Astrocyte (in vitro differentiated cells and primary cell): Measurements from ENCODE around the gene TUBE1.

Source experiments
- EZH2 ChIP-seq: IDR thresholded peaks from 2 replicates; pipeline ENCODE4 v1.6.1; 2012; ENCODE audit warnings: mild to moderate bottlenecking, low read length, inconsistent platforms; ENCODE audit not compliant: insufficient read depth
- TF ChIP-seq, protein P1 (sequence below): IDR thresholded peaks from 2 replicates; pipeline ENCODE4 v1.5.1; 2011; ENCODE audit warnings: low read depth, mild to moderate bottlenecking, inconsistent platforms, low read length, moderate library complexity; ENCODE audit not compliant: insufficient read depth

DNA sequence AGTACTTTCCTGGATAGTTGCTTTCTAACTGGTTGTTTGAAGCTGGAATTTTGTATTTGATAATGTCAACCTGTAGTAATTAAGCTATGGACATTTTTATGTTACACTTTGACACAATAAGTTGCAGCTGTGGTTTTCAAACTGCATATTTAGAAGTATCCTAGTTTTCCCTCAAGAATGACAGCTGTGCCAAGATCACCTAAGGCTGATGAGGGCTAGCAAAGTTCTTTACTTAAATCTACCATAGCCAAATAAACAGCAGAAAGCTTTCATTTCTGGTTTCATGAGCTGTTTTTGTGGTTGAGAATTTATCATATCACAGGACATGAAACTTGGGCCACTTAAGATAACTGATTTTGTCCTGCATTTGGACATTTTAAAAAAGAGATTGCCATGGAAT is 30.8 kb upstream of the TUBE1 start:
- TF ChIP-seq, protein P1, sequence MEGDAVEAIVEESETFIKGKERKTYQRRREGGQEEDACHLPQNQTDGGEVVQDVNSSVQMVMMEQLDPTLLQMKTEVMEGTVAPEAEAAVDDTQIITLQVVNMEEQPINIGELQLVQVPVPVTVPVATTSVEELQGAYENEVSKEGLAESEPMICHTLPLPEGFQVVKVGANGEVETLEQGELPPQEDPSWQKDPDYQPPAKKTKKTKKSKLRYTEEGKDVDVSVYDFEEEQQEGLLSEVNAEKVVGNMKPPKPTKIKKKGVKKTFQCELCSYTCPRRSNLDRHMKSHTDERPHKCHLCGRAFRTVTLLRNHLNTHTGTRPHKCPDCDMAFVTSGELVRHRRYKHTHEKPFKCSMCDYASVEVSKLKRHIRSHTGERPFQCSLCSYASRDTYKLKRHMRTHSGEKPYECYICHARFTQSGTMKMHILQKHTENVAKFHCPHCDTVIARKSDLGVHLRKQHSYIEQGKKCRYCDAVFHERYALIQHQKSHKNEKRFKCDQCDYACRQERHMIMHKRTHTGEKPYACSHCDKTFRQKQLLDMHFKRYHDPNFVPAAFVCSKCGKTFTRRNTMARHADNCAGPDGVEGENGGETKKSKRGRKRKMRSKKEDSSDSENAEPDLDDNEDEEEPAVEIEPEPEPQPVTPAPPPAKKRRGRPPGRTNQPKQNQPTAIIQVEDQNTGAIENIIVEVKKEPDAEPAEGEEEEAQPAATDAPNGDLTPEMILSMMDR, result no peak
- TF ChIP-seq EZH2, result no peak
